IPS-NIHi11 (cell line): Measurements from ENCODE around the gene CYP4F8.
"Not testable (repeated sequence)": the region's sequence is repeated elsewhere in the genome, so short reads cannot be mapped to it uniquely, and the experiment has no call there.

Source experiments
- DNase-seq: peaks from one replicate; pipeline ENCODE4 v3.0.0; 2012; ENCODE audit warnings: mixed read lengths, low spot score

The CYP4F8 gene

DNA sequence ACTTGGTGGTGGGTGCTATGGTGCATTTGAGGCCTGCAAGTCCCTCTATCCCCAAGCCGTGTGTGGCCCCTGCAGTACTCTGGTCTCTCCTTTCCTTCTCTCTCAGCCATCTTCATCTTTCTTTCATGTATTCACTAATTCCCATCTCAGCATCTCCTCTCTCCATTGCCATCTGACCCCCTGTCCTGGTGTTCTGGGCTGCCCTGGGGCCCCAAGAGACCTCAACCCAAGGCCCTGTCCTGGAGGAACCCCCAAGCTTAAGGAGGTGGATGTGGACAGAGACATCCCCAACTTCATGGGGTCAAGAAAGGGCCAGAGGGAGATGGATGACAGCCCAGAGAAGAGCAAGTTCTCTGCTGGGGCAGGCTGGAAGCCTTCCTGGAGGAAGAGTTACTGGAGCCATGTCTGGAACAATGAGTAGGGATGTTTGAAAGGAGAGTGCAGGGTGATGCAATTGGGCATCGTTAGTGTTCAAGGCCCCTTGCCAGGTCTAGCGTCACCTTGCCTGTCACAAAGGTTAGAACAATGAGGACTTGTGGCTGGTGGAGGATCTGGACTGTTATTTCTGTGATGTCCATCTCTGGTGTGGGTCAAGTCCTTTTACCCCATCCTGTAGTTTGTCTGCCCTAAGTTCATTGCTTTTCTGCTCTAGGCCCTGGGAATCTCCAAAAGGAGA, 29.2 kb downstream of the CYP4F8 start:
- DNase-seq: no peak

DNA sequence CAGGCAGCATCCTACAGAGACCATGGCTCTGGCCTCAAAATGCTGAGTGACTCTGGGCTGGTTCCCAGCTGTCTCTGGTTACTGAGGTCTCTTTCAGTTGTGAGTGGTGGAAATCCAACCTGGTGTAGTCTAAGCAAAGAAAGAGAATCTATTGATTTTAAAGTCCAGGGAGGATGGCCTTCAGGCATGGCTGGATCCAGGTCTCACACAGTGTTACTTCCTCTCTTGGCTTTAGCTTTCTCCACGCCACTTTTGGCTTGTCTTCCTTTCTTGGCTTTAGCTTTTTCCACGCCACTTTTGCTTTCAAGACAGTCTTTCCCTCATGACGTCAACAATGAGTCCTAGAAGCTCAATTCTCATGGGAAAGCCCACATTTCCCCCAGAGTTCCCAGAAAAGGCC, 29.8 kb downstream of the CYP4F8 start:
- DNase-seq: no peak

DNA sequence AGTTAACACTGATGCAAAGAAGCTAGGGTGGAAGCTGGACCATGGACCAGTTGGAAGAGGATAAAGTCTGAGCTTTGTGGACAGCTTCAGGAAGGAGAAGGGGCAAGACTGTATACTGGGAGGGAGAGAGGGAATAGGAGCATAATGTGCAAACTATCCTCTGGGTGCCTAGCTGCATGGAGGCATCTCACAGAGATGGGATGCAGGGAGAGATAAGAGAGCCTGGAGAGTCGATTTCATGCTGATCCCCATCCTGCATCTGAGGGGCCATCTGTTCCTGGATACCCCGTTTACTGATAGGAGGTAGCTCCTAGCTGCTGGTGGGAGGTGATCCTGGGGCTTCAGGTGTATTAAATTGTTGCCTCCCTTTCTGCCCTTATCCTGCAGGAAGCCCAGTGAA, 34.5 kb downstream of the CYP4F8 start:
- no peak for DNase-seq

DNA sequence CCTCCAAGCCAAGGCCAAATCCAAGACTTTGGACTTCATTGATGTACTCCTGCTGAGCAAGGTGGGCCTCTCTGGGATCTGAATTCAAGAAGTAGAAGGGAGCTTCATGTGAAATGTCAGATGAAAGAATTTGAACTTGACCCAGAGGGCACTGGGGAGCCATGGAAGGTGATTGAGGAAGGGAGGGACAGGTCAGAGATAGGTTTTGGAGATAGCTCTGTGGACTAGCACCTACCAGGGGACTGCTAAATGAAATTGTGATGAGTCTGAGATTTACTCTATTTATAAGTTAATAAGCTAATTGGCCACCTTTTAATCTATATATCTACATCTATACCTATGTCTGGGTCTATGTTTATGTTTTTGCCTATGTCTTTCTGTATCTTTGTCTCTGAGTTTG, 35.1 kb downstream of the CYP4F8 start:
- DNase-seq: not testable (repeated sequence)

DNA sequence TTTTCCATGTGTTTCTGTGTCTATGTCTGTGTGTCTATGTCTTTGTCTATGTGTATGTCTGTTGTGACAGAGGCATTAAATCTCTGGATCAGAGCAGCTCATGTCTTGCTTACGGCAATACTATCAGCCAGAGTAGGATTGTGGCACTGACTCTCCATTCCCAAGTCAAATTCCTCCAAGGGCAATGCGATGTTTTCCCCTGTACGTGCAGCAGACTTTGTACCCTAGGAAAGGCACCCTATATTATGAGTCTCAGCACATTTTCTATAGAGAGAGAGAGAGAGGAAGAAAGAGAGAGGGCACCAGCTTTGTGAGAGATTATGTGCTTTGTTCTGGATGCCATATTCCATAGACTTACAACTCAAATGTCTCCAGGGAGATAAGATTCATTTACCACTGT, 36.8 kb downstream of the CYP4F8 start:
- DNase-seq: no peak

DNA sequence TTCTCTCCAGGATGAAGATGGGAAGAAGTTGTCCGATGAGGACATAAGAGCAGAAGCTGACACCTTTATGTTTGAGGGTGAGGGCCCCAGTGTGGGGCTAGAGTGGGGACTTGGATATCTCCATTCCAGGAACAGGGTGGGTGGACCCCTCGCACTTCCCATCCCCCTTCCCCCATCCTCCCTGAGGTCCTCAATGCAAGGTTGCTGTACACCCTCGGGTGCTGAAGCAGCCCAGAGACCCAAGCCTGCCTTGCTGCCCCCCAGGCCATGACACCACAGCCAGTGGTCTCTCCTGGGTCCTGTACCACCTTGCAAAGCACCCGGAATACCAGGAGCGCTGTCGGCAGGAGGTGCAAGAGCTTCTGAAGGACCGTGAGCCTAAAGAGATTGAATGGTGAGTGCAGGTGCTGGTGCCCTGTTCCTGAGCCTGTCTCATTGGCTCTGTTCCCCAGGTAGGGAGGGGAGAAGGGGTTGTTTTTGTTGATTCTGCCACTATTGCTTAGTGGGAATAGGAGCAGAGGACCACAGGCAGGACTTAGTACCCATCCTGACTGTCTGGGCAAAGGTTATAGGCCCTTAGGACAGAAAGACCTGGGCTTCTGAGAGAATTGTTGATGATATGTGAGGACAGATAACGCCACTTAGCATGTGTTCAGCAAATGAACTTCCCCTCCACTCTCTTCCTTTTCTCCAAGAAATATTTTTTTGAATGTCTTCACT, 37.7 kb downstream of the CYP4F8 start:
- no peak for DNase-seq

DNA sequence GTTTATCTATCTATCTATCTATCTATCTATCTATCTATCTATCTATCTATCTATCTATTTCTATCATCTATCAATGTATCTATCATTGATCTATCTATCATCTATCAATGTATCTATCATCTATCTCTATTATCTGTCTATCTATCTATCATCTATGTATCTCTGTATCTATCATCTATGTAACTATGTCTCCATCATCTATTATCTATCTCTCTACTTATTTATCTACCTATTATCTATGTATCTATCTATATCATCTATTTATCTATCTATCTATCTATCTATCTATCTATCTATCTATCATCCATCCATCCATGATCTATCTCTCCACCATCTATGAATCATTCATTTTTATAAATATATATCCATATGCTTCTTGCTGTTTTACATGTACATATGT, 41.4 kb downstream of the CYP4F8 start:
- no peak for DNase-seq

DNA sequence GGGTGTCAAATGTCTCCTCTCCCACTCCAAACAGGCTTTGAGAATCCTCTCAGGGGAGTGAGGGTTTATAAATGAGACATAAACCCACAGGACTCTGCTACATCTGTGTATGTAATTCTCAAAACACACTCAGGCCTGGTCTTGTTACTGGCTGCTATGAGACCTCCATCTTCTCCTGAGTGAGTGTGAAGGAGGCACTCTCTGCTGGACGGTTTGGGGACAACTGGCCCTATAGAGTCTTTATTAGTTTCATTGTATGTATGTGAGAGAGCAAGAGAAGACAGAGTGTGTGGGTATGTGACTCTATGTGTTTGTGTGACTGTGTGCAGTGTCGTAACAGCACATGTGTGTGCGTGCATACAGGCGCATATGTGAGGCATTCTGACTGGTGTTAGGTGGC, 48.2 kb downstream of the CYP4F8 start:
- no peak for DNase-seq

DNA sequence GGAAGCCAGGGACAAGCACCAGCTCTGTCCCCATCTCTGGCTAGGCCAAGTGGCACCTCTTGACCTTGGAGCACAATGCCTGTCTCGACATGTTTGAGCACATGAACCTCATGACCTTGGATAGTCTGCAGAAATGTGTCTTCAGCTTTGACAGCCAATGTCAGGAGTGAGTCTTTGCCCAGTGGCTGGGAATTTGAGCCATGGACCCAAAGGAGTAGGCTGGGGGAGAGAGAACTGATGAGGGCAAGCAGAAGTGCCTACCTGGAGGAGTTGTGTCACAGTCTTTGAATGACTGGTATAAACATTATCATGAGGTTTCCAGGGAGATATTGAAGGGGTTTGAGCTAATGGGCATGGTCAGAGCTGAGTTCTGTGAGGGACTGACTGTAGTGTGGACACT, 51.2 kb downstream of the CYP4F8 start:
- DNase-seq: no peak

DNA sequence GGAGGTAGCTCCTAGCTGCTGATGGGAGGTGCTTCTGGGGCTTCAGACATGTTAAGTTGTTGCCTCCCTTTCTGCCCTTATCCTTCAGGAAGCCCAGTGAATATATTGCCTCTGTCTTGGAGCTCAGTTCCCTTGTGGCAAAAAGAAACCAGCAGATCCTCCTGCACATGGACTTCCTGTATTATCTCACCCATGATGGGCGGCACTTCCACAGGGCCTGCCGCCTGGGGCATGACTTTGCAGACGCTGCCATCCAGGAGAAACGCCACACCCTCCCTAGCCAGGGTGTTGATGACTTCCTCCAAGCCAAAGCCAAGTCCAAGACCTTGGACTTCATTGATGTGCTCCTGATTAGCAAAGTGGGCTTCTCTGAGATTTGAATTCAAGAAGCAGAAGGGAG, 51.9 kb downstream of the CYP4F8 start:
- no peak for DNase-seq

DNA sequence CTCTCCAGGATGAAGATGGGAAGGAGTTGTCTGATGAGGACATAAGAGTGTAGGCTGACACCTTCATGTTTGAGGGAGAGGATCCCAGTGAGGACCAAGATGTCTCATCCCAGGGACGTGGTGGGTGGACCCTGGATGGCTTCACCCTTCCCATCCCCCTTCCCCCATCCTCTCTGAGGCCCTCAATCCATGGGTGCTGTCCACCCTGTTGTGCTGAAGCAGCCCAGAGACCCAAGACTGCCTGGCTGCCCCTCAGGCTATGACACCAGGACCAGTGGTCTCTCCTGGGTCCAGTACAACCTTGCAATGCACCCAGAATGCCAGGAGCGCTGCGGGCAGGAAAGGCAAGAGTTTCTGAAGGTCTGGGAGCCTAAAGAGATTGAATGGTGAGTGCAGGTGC, 54.4 kb downstream of the CYP4F8 start:
- DNase-seq: no peak

DNA sequence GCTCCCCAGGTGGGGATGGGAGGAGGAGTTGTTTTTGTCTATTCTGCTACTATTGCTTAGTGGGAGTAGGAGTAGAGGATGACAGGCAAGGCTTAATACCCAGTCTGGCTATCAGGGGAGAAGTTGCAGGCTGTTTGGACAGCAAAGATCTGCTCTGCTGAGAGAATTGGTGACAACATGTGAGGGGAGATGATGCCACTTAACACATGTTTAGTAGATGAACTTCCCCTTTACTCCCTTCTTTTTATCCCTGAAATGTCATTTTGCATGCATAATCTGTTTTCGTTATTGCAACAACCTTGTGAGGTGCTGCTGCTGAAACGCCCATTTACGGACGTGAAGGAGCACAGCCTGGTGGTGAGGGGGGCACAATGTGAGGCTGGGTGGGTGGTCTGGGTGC, 54.9 kb downstream of the CYP4F8 start:
- no peak for DNase-seq

DNA sequence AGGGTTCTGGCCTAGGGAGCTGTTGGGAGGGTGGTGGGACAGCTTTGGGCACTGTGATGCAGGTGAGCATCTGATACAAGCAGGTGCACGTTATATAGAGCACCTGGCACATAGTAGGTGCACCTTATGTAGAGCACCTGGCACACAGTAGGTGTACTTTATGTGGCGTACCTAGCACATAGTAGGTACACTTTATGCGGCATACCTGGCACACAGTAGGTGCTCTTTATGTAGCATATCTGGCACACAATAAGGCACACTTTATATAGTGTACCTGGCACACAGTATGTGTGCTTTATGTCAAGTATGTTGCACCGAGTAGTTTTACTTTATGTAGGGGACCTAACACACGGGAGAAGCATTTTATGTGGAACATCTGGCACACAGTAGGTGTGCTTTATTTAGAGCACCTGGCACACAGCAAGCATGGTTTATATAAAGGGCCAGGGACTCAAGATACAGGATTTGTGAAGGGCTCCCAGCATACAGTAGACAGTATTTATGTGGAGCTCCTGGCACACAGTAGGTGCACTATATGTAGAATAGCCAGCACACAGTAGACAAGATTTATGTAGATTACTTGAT, 56.3 kb downstream of the CYP4F8 start:
- DNase-seq: no peak

DNA sequence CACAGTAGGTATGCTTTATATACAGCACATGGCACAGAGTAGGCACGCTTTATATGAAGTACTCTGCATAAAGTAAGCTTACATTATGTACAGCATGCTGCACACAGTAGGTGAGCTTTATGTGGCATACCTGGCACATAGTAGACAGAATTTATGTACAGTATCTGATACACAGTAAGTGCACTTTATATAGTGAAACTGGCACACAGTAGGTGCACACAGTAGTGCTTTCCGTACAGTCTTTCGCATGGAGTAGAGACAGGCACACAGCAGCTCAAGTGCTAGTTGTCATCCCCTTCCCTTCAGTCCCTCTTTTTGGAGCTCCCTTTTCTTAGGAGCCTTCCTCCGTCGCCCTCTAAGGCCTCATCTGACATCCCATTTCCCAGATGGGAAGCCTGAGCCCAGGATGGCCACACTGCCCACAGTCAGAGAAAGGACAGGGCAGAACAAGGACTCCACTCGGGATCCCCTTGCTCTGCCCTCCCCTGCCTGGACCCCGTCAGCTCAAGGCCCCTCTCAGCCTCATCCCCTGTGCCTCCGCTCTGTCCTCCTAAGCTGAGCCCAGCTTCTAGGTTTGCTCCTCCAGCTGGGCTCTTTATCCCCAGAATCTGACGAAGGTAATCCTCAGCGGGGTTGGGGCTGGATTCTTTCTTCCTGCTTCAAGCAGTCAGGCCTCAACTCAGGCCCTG, 57.0 kb downstream of the CYP4F8 start:
- DNase-seq: no peak

DNA sequence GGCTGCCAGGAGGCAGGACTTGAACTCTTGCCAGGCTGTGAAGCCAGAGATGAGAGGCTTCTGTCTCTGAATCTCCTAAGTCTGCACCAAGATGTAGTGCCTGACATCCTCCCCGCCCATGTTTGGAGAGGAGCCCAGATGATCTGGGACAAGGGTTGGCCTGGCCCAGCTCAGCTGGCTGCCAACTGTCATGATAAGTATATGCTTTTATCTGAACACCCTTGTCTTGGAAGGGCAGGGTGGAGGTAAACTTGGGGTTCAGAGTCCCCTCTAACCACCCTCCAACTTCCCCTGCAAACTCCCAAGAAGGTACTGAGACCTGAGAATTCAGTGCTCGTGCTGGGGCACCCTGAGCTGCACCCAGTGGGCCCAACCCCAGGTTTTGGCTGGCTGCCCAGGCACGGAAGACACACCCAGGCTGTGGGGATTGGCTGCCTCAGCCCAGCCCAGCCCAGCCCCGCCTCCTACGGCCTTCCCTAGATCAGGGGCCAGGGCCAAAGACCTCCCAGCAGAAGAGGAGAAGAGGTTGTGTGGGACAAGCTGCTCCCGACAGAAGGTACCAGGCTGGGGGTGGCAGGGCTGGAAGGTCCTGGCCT, 57.7 kb downstream of the CYP4F8 start, which contains the start of gene CYP4F12:
Gene CYP4F12 (plus strand): TSS at position 508 of the 596 bp plus-strand sequence. CDS start 443 bp downstream, outside the sequence.
- DNase-seq: no peak

DNA sequence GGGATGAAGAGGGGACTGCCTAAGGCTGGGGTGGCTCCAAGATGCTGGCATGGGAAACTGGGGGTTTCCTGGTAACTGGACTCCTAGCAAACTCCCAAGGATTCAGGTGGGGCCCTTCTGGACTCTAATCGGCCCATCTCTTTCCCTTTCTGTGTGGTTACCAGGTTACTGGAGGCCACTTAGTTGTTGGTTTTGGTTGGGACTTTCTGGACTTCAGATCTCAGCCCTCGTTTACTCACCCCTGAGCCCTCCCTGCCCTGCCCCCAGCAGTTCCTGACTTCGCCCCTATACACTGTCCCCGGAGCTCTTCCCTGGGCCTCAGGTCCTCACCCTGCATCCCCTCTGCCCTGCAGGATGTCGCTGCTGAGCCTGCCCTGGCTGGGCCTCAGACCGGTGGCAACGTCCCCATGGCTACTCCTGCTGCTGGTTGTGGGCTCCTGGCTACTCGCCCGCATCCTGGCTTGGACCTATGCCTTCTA, 58.2 kb downstream of the CYP4F8 start:
- DNase-seq: no peak

DNA sequence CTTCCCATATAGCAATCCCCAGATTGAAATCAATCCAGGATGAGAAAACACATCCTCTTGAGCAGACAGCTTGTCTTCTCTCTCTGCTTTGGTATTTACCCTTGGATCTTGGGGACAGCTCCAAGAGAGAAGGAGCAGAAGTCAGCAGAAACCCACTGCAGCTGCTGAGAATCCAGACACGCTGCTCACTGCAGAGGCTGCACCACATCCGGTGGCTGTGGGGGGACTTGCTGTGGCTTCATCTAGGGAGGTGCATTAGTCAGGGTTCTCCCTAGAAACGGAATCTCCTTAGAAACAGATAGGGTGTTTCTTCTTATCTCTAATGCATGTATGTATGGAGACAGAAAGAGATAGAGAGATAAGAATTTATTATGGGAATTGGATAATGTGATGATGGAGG, 60.5 kb downstream of the CYP4F8 start:
- DNase-seq: no peak

DNA sequence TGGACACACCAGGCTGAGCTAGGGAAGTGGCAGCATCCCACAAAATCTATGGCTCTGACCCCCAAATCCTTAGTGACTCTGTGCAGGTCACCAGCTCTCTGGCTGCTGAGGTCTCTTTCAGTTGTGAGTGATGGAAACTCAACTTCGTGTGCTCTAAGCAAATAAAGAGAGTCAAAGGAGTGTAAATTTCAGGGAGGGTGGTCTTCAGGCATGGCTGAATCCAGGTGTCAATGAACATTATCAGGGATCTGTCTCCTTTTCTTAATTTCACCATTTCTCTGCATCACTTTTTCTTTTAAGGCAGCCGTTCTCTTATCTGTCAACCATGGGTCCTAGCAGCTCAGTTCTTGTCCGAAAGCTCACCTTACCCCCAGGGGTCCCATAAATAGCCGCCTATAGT, 64.1 kb downstream of the CYP4F8 start:
- no peak for DNase-seq

DNA sequence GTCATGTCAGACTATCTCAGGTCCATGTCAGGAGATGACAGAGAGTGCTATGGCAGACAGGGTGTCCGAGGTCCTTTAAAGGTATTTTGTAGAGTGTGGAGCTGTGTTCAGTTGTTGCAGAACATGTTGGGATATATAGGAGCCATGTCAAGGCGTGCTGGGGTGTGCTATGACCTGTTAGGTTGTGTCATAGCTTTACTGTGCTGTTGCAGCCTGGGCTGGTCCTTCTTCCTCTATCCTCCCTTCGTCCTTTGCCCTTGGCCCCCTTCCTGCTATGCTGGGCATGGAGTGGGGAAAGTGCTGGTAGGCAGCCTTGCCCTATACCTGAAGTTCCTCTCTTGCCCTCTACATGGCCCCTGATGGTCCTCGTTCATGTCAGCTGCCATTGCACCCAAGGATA, 64.8 kb downstream of the CYP4F8 start:
- not testable (repeated sequence) for DNase-seq
